Testis (tissue), 3 donors: ENCODE data around the gene FRMD7. TPM values are rescaled to one million over a fixed set of nuclear protein-coding genes. Genes with fewer than 3 reads are reported as not detected.
"Not testable (repeated sequence)": the region's sequence is repeated elsewhere in the genome, so short reads cannot be mapped to it uniquely, and the experiment has no call there.

Experiments used
- DNase-seq: peaks from one replicate; pipeline ENCODE4 v3.0.0-alpha.2; 2019
- H3K27ac ChIP-seq, 2 donors: fragments of 200-600 bp; sonication (generic); one replicate each; pipeline ENCODE4 v1.5.1; 2019
- H3K27me3 ChIP-seq: fragments of 200-600 bp; sonication (generic); one replicate; pipeline ENCODE4 v1.5.1; 2019
- H3K36me3 ChIP-seq: fragments of 200-600 bp; sonication (generic); one replicate; pipeline ENCODE4 v1.5.1; 2017; ENCODE audit warnings: low read depth; ENCODE audit errors: missing control alignments
- H3K4me1 ChIP-seq: fragments of 200-600 bp; sonication (generic); one replicate; pipeline ENCODE4 v1.5.1; 2019
- H3K4me3 ChIP-seq, 2 donors: fragments of 200-600 bp; sonication (generic); one replicate each; pipeline ENCODE4 v1.5.1; 2017 to 2019
- H3K9me3 ChIP-seq: fragments of 200-600 bp; sonication (generic); one replicate; pipeline ENCODE4 v1.5.1; 2017
- CTCF ChIP-seq, 3 experiments: fragments of 450-650 bp in 2 of 3; fragments of 200-600 bp in 1 of 3; sonication (generic) in 1 of 3; IDR thresholded peaks; one replicate each; pipeline ENCODE4 v1.5.1; 2016 to 2019; ENCODE audit warnings: antibody characterized with exemption in 3 of 3, mild to moderate bottlenecking in 2 of 3, moderate library complexity in 1 of 3
- POLR2A ChIP-seq: fragments of 450-650 bp; IDR thresholded peaks from one replicate; pipeline ENCODE4 v1.6.1; 2017; ENCODE audit warnings: antibody characterized with exemption, mild to moderate bottlenecking, moderate library complexity
- WGBS, 2 donors: methylation state at CpG; one replicate each; pipeline ENCODE4 v1.1.5; 2018; 5-methylcytosine and 5-hydroxymethylcytosine counted together
- intact Hi-C: fragments of 100-400 bp; cut with DNase I; formaldehyde crosslinking; loops from one replicate; pipeline ENCODE4 v1.15.1; 2023; ENCODE audit warnings: low total_unique reads
- polyA plus RNA-seq: library from polyadenylated mRNA; stranded (reverse); fragments of 350-450 nt; fragmentation: Illumina TruSeq; extraction: RNeasy Lipid Tissue Mini Kit (QIAGEN cat#74804); gene quantifications from one replicate; pipeline ENCODE4 v1.2.3, GENCODE V29; 2014; ENCODE audit warnings: low read depth, low replicate concordance; ENCODE audit not compliant: insufficient read depth
- total RNA-seq, 2 donors: library from RNA; depleted of rRNA; stranded (reverse); fragments of >200 nt; gene quantifications; one replicate each; pipeline ENCODE4 v1.2.3, GENCODE V29; 2016

FRMD7 gene
- total and polyA plus RNA-seq, 3 donors from 2014 or later: 0.06 to 0.11 TPM; not detected in 1

GRCh38 chrX:132169554-132169953 is 41.7 kb upstream of the FRMD7 start:
- TF ChIP-seq POLR2A (no peak), CTCF (IDR thresholded peaks at IDR 0.05) (no peak)
- no peaks in the 10 kb centered on the region for H3K9me3 ChIP-seq
- no peaks in the 10 kb centered on the region for H3K27me3 ChIP-seq
- H3K4me1 ChIP-seq: no peaks in the 10 kb centered on the region
- H3K4me3 ChIP-seq: no peak overlapping the region
- H3K27ac ChIP-seq: no peak overlapping the region
- no peaks in the 10 kb centered on the region for H3K36me3 ChIP-seq
- DNase-seq: no peak
- intact Hi-C loops: no loop called here
- WGBS, 2 donors: 94 to 100% methylated on average over 1 to 3 of the region's 3 CpGs

GRCh38 chrX:132165651-132166050 is 37.8 kb upstream of the FRMD7 start:
- no peaks in the 10 kb centered on the region for H3K9me3 ChIP-seq
- intact Hi-C loops: no loop called here
- H3K27ac ChIP-seq: no peak overlapping the region
- no peaks in the 10 kb centered on the region for H3K36me3 ChIP-seq
- H3K27me3 ChIP-seq: no peaks in the 10 kb centered on the region
- no peak for TF ChIP-seq POLR2A
- H3K4me3 ChIP-seq: no peak overlapping the region
- DNase-seq: no peak
- no peaks in the 10 kb centered on the region for H3K4me1 ChIP-seq

GRCh38 chrX:132165005-132165404 is 37.2 kb upstream of the FRMD7 start:
- no peak overlapping the region for H3K27ac ChIP-seq
- TF ChIP-seq CTCF (IDR thresholded peaks at IDR 0.05) (no peak), POLR2A (no peak)

GRCh38 chrX:132163094-132163493 is 35.3 kb upstream of the FRMD7 start:
- H3K9me3 ChIP-seq, intact Hi-C loops, H3K4me3 ChIP-seq, DNase-seq, H3K27me3 ChIP-seq, H3K27ac ChIP-seq, H3K36me3 ChIP-seq, H3K4me1 ChIP-seq: not testable (repeated sequence)
- WGBS, 2 donors: 90% methylated on average over 3 of the region's 3 CpGs; no CpG with 5 or more reads in 1 of the 2 donors

More at GRCh38 chrX:132165005-132165404, 37.2 kb upstream of the FRMD7 start:
- Histone ChIP-seq H3K4me1 (no peaks in the 10 kb centered on the region), H3K36me3 (no peaks in the 10 kb centered on the region), H3K27me3 (no peaks in the 10 kb centered on the region), H3K9me3 (no peaks in the 10 kb centered on the region), H3K4me3 (no peak overlapping the region)
- intact Hi-C loops: no loop called here
- no peak for DNase-seq

- DNase-seq: no peak
- no peak overlapping the region for H3K27ac ChIP-seq
- H3K4me1 ChIP-seq: no peaks in the 10 kb centered on the region
- H3K27me3 ChIP-seq: no peaks in the 10 kb centered on the region
- 83 to 85% methylated on average over 3 to 4 of the region's 4 CpGs for WGBS, 2 donors
- no peaks in the 10 kb centered on the region for H3K9me3 ChIP-seq
- no peak for TF ChIP-seq POLR2A
- no peak for TF ChIP-seq CTCF (IDR thresholded peaks at IDR 0.05)
- intact Hi-C loops: no loop called here
- H3K4me3 ChIP-seq: no peak overlapping the region
- no peaks in the 10 kb centered on the region for H3K36me3 ChIP-seq
Measured at GRCh38 chrX:132153166-132153565, 25.3 kb upstream of the FRMD7 start.

GRCh38 chrX:132146456-132146855 is 18.6 kb upstream of the FRMD7 start:
- intact Hi-C loops: no loop called here
- H3K36me3 ChIP-seq: no peaks in the 10 kb centered on the region
- H3K9me3 ChIP-seq: no peaks in the 10 kb centered on the region
- H3K4me1 ChIP-seq: no peaks in the 10 kb centered on the region
- H3K27me3 ChIP-seq: no peaks in the 10 kb centered on the region
- TF ChIP-seq POLR2A: no peak
- TF ChIP-seq CTCF (IDR thresholded peaks at IDR 0.05): no peak
- no peak overlapping the region for H3K27ac ChIP-seq
- 29 to 86% methylated on average over 1 of the region's 1 CpG for WGBS, 2 donors
- no peak for DNase-seq
- H3K4me3 ChIP-seq: no peak overlapping the region
